GM19455 (cell line): Measurements from ENCODE around the gene PSMD9.
"Not testable (repeated sequence)": the region's sequence is repeated elsewhere in the genome, so short reads cannot be mapped to it uniquely, and the experiment has no call there.

Source experiments
- ATAC-seq: cut with Tn5 transposase; IDR thresholded peaks from one replicate; pipeline ENCODE4 v1.9.1; 2021; ENCODE audit not compliant: unreplicated experiment

PSMD9 gene

GRCh38 chr12:121888478-121889273 is at the start of gene PSMD9:
Gene PSMD9 (plus strand): TSS chr12:121888790. CDS start chr12:121888857, 67 bp downstream.
- peak; percentile 88 for ATAC-seq

- peak; percentile 94 for ATAC-seq
Measured at GRCh38 chr12:121839106-121839992, 49.2 kb upstream of the PSMD9 start.

- ATAC-seq = no peak
Measured at GRCh38 chr12:121839993-121840761, 48.4 kb upstream of the PSMD9 start.

GRCh38 chr12:121843236-121843982 is 45.2 kb upstream of the PSMD9 start:
- ATAC-seq = no peak

GRCh38 chr12:121845701-121846100 is 42.9 kb upstream of the PSMD9 start:
- ATAC-seq = no peak

- no peak for ATAC-seq
Measured at GRCh38 chr12:121849211-121849610, 39.4 kb upstream of the PSMD9 start.

- ATAC-seq = no peak
Measured at GRCh38 chr12:121849665-121850064, 38.9 kb upstream of the PSMD9 start.

- not testable (repeated sequence) for ATAC-seq
Measured at GRCh38 chr12:121852392-121852791, 36.2 kb upstream of the PSMD9 start.

GRCh38 chr12:121857322-121858246 is 31.0 kb upstream of the PSMD9 start:
- no peak for ATAC-seq

GRCh38 chr12:121858318-121858661 is 30.3 kb upstream of the PSMD9 start:
- ATAC-seq = no peak

GRCh38 chr12:121858662-121859572 is 29.7 kb upstream of the PSMD9 start, which contains the start of gene HPD:
Gene HPD (minus strand): TSS chr12:121858859. CDS start chr12:121858823, 36 bp downstream.
- no peak for ATAC-seq

GRCh38 chr12:121860257-121860656 is 28.3 kb upstream of the PSMD9 start:
- no peak for ATAC-seq

- ATAC-seq = not testable (repeated sequence)
Measured at GRCh38 chr12:121860699-121861098, 27.9 kb upstream of the PSMD9 start.

- no peak for ATAC-seq
Measured at GRCh38 chr12:121861636-121862254, 26.8 kb upstream of the PSMD9 start.

- no peak for ATAC-seq
Measured at GRCh38 chr12:121866331-121866730, 22.3 kb upstream of the PSMD9 start.

- ATAC-seq = not testable (repeated sequence)
Measured at GRCh38 chr12:121869229-121869628, 19.4 kb upstream of the PSMD9 start.

- no peak for ATAC-seq
Measured at GRCh38 chr12:121871467-121871866, 17.1 kb upstream of the PSMD9 start.
